Measurements from ENCODE around the gene CYP27B1.
"Not testable (repeated sequence)": the region's sequence is repeated elsewhere in the genome, so short reads cannot be mapped to it uniquely, and the experiment has no call there.

Gene CYP27B1

DNA sequence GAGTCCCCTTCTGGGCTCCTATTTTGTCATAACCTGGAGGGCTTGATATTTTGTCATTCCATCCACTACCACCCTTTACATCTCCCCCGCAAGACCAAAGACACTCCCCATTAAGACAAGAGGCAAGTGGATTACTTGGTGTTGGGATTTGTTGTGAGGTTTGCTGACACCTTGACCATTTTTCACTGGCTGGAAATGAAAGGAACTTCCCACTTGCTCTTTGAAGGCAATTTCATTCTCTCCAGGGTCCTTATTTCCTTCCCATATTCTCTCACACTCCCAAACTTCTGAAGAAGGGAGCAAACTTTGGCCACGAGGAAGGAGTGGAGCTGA lies 43.3 kb downstream of the CYP27B1 start:
- no peak overlapping the region for H3K4me3 ChIP-seq (ENCODE audit: low read depth, low read length)
- TF ChIP-seq, protein P1, sequence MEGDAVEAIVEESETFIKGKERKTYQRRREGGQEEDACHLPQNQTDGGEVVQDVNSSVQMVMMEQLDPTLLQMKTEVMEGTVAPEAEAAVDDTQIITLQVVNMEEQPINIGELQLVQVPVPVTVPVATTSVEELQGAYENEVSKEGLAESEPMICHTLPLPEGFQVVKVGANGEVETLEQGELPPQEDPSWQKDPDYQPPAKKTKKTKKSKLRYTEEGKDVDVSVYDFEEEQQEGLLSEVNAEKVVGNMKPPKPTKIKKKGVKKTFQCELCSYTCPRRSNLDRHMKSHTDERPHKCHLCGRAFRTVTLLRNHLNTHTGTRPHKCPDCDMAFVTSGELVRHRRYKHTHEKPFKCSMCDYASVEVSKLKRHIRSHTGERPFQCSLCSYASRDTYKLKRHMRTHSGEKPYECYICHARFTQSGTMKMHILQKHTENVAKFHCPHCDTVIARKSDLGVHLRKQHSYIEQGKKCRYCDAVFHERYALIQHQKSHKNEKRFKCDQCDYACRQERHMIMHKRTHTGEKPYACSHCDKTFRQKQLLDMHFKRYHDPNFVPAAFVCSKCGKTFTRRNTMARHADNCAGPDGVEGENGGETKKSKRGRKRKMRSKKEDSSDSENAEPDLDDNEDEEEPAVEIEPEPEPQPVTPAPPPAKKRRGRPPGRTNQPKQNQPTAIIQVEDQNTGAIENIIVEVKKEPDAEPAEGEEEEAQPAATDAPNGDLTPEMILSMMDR (IDR thresholded peaks at IDR 0.05; ENCODE audit: low read depth, low read length): no peak

- TF ChIP-seq, protein P1 (IDR thresholded peaks at IDR 0.05; ENCODE audit: low read depth, low read length): no peak
- H3K4me3 ChIP-seq (ENCODE audit: low read depth, low read length): no peak overlapping the region
Observed at GRCh38 chr12:57722716-57723629, 43.9 kb downstream of the CYP27B1 start.

DNA sequence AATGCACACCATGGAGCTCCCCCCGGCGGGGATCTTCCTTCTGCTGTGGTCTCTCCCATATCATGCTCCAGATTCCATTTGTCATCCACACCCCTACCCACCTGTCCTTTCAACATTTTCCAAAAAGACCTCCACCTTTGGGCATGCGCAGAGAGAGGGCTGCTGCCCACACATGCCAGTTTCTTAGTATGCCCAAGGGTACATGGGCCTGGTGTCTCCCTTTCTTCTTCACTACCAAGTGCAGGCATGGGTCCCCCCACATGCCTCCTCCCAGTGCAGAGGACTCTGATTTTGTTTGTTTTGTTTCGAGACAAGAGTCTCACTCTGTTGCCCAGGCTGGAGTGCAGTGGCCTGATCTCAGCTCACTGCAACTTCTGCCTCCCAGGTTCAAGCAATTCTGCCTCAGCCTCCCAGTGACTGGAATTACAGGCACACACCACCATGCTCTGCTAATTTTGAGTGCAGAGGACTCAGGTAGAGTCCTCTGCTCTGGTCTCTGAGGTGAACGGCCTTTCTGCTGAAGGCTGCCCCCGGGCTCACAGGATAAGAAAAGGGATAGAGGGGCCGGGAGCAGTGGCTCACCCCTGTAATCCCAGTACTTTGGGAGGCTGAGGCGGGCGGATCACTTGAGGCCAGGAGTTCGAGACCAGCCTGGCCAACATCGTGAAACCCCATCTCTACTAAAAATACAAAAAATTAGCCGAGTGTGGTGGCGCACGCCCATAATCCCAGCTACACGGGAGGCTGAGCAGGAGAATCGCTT lies 44.9 kb downstream of the CYP27B1 start:
- not testable (repeated sequence) for H3K4me3 ChIP-seq (ENCODE audit: low read depth, low read length)

GRCh38 chr12:57720606-57721595 lies 46.0 kb downstream of the CYP27B1 start:
- TF ChIP-seq, protein P1 (IDR thresholded peaks at IDR 0.05; ENCODE audit: low read depth, low read length): no peak
- H3K4me3 ChIP-seq (ENCODE audit: low read depth, low read length): no peak overlapping the region

DNA sequence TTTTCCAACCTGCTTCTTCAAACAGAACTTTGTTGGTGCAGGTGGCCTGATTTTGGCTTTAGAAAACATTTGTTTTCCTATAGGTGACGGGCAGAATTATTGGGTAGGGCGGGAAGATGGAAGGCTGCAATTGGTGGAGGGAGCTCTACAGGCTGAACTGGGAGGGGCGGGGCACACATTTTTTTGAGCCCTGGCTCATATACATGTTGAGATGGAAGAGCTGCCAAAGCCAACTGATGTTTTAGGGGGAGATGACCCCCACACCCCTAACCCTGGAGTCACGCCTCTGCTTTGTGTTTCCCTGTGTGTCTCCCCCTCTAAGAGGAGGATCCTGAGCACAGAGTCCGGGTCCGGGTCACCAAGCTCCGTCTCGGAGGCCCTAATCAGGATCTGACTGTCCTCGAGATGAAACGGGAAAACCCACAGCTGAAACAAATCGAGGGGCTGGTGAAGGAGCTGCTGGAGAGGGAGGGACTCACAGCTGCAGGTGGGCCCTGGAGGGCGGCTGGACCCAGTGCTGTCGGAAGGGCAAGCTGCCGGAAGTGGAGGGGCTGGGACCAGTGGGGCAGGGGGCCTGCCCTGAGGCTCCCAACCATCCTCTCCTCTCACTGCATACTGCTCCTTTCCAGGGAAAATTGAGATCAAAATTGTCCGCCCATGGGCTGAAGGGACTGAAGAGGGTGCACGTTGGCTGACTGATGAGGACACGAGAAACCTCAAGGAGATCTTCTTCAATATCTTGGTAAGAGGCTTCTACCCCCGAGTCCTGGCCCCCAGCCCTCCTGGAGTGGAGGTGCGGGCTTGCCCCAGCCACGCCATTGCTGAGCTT lies 46.9 kb downstream of the CYP27B1 start:
- TF ChIP-seq, protein P1 (IDR thresholded peaks at IDR 0.05; ENCODE audit: low read depth, low read length): no peak
- H3K4me3 ChIP-seq (ENCODE audit: low read depth, low read length): no peak overlapping the region

GRCh38 chr12:57718641-57719528 lies 48.0 kb downstream of the CYP27B1 start:
- TF ChIP-seq, protein P1 (IDR thresholded peaks at IDR 0.05; ENCODE audit: low read depth, low read length): no peak
- no peak overlapping the region for H3K4me3 ChIP-seq (ENCODE audit: low read depth, low read length)
